ENCODE data around the gene MDFI. TPM values are rescaled to one million over a fixed set of nuclear protein-coding genes. Genes with fewer than 3 reads are reported as not detected.

The MDFI gene
- total and polyA plus RNA-seq, 2 experiments from 2014 or later: 2.8 to 51.4 TPM

DNA sequence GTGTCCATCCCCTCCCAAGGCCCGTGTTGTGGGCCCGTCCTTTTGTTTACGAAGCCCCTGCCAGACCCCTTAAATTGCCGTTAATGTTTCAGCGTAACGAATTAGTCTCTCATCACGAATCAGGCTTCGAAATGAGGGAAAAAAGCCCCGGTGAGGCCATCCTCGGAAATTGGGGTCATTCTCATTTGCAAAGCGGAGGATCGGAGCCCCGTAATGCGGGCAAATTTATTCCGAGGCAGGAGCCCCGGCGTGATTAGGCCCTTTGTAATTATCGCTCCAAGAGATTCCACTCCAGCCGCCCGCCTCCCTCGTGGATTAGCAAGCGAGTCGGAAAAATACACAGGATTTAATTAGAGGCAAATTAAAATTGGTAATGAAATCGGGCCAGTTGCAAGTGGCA, 44.9 kb upstream of the MDFI start:
- Mint-ChIP-seq H3K27me3 (ENCODE audit: insufficient read depth, low read depth, poor library complexity) (peaks cover 7% of the 10 kb centered on the region), H3K9me3 (no peaks in the 10 kb centered on the region; the same call in 2 of the 3 replicates), H3K36me3 (ENCODE audit: low read depth) (peaks cover 18% of the 10 kb centered on the region), H3K27ac (no peak overlapping the region), H3K4me3 (no peak overlapping the region; the same call in 2 of the 3 replicates), H3K4me1 (peaks cover 40% of the 10 kb centered on the region)
- no peaks in the 10 kb centered on the region for H3K36me3 ChIP-seq (ENCODE audit: insufficient read depth)
- no peak overlapping the region for H2AFZ ChIP-seq
- DNase-seq (ENCODE audit: low spot score) (peak; percentile 0), ATAC-seq (no peak)
- peaks cover 23% of the 10 kb centered on the region; the same call in 1 of the 2 replicates for H3K4me1 ChIP-seq (ENCODE audit: insufficient read depth)
- H3K79me2 ChIP-seq (replicated peaks; ENCODE audit: insufficient read depth): no peaks in the 10 kb centered on the region
- H3K27ac ChIP-seq (ENCODE audit: low read depth): no peak overlapping the region
- no peaks in the 10 kb centered on the region for H3K9me2 ChIP-seq (ENCODE audit: insufficient read depth)
- no peaks in the 10 kb centered on the region for H4K20me1 ChIP-seq (replicated peaks; ENCODE audit: insufficient read depth)
- H3K4me2 ChIP-seq: no peak overlapping the region
- no peak for TF ChIP-seq NANOG (IDR thresholded peaks at IDR 0.05; ENCODE audit: borderline replicate concordance)
- TF ChIP-seq POLR2AphosphoS5 (IDR thresholded peaks at IDR 0.05; ENCODE audit: low read depth): no peak
- no peaks in the 10 kb centered on the region for H3F3A ChIP-seq (replicated peaks; ENCODE audit: low read depth)
- no peak overlapping the region for H3K4me3 ChIP-seq
- H3K27me3 ChIP-seq (ENCODE audit: insufficient read depth): peaks cover 4% of the 10 kb centered on the region; the same call in 1 of the 2 replicates

DNA sequence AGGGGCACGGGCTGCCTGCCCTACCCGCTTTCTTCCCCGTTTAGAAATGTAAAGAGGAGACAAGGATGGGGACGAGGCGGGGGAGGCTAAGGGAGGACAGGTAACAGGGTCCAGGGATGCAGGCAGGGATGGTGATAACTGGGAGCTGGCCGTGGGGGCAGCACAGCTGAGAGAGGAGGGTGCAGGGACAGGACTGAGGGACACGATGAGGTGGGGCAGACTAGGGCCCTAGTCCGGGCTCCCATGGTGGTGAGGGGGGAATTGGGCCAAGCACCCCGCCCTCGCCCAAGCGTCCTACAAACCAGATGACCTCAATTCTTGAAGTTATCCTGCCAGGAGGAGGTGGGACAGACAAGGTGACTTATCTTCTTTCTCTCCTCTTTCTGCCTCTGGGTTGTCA, 44.4 kb upstream of the MDFI start:
- Histone ChIP-seq H3K4me3 (no peak overlapping the region), H3F3A (replicated peaks; ENCODE audit: low read depth) (no peaks in the 10 kb centered on the region), H3K4me1 (ENCODE audit: insufficient read depth) (peaks cover 26% of the 10 kb centered on the region; the same call in 1 of the 2 replicates), H3K36me3 (ENCODE audit: insufficient read depth) (no peaks in the 10 kb centered on the region), H2AFZ (no peak overlapping the region), H3K9me2 (ENCODE audit: insufficient read depth) (no peaks in the 10 kb centered on the region), H3K27ac (ENCODE audit: low read depth) (no peak overlapping the region), H4K20me1 (replicated peaks; ENCODE audit: insufficient read depth) (no peaks in the 10 kb centered on the region), H3K79me2 (replicated peaks; ENCODE audit: insufficient read depth) (no peaks in the 10 kb centered on the region), H3K27me3 (ENCODE audit: insufficient read depth) (peaks cover 4% of the 10 kb centered on the region; the same call in 1 of the 2 replicates), H3K4me2 (no peak overlapping the region)
- Mint-ChIP-seq H3K9me3 (no peaks in the 10 kb centered on the region; the same call in 2 of the 3 replicates), H3K4me3 (no peak overlapping the region; the same call in 2 of the 3 replicates), H3K4me1 (peaks cover 39% of the 10 kb centered on the region), H3K27ac (no peak overlapping the region), H3K27me3 (ENCODE audit: insufficient read depth, low read depth, poor library complexity) (peaks cover 2% of the 10 kb centered on the region), H3K36me3 (ENCODE audit: low read depth) (peaks cover 14% of the 10 kb centered on the region)
- TF ChIP-seq STAT1 (IDR thresholded peaks at IDR 0.05; ENCODE audit: unreplicated experiment): no peak
- no peak for TF ChIP-seq EZH2 (IDR thresholded peaks at IDR 0.05; ENCODE audit: low read depth, unreplicated experiment)
- TF ChIP-seq ZNF331 (CRISPR knock-in tag; IDR thresholded peaks at IDR 0.05; ENCODE audit: low read depth): no peak
- ATAC-seq (no peak), DNase-seq (ENCODE audit: low spot score) (peak; percentile 8)

DNA sequence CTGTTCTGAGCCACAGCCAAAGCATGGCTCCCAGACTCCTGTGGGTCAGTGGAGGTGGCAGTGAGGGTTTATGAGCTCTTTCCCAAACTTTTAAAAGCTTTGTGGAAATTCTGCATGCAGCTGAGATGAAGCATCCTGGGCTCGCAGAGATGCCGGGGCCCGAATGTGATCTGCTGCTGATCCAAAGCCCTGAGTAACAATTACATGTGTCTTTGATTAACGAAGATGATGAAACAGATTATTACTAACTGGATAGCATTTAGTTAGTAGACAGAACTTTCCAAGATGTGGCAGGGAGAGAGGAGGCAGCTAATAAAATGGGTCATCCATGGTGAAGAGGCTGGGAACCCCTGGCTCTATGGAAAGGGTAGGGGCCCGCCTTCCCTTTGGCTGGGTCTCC, 43.9 kb upstream of the MDFI start:
- Histone ChIP-seq H2AFZ (no peak overlapping the region), H3K4me2 (no peak overlapping the region), H3K4me3 (no peak overlapping the region), H3K4me1 (ENCODE audit: insufficient read depth) (peaks cover 27% of the 10 kb centered on the region; the same call in 1 of the 2 replicates), H3K79me2 (replicated peaks; ENCODE audit: insufficient read depth) (no peaks in the 10 kb centered on the region), H4K20me1 (replicated peaks; ENCODE audit: insufficient read depth) (no peaks in the 10 kb centered on the region), H3K27ac (ENCODE audit: low read depth) (no peak overlapping the region), H3K9me2 (ENCODE audit: insufficient read depth) (no peaks in the 10 kb centered on the region), H3K27me3 (ENCODE audit: insufficient read depth) (peaks cover 4% of the 10 kb centered on the region; the same call in 1 of the 2 replicates), H3F3A (replicated peaks; ENCODE audit: low read depth) (no peaks in the 10 kb centered on the region), H3K36me3 (ENCODE audit: insufficient read depth) (no peaks in the 10 kb centered on the region)
- DNase-seq (ENCODE audit: low spot score): no peak
- TF ChIP-seq NANOG (IDR thresholded peaks at IDR 0.05; ENCODE audit: borderline replicate concordance) (no peak), JUNB (IDR thresholded peaks at IDR 0.05; ENCODE audit: unreplicated experiment) (no peak), POLR2AphosphoS5 (IDR thresholded peaks at IDR 0.05; ENCODE audit: low read depth) (no peak), ZNF331 (CRISPR knock-in tag; IDR thresholded peaks at IDR 0.05; ENCODE audit: low read depth) (no peak), EZH2 (IDR thresholded peaks at IDR 0.05; ENCODE audit: low read depth, unreplicated experiment) (no peak)
- TF ChIP-seq, protein P1, sequence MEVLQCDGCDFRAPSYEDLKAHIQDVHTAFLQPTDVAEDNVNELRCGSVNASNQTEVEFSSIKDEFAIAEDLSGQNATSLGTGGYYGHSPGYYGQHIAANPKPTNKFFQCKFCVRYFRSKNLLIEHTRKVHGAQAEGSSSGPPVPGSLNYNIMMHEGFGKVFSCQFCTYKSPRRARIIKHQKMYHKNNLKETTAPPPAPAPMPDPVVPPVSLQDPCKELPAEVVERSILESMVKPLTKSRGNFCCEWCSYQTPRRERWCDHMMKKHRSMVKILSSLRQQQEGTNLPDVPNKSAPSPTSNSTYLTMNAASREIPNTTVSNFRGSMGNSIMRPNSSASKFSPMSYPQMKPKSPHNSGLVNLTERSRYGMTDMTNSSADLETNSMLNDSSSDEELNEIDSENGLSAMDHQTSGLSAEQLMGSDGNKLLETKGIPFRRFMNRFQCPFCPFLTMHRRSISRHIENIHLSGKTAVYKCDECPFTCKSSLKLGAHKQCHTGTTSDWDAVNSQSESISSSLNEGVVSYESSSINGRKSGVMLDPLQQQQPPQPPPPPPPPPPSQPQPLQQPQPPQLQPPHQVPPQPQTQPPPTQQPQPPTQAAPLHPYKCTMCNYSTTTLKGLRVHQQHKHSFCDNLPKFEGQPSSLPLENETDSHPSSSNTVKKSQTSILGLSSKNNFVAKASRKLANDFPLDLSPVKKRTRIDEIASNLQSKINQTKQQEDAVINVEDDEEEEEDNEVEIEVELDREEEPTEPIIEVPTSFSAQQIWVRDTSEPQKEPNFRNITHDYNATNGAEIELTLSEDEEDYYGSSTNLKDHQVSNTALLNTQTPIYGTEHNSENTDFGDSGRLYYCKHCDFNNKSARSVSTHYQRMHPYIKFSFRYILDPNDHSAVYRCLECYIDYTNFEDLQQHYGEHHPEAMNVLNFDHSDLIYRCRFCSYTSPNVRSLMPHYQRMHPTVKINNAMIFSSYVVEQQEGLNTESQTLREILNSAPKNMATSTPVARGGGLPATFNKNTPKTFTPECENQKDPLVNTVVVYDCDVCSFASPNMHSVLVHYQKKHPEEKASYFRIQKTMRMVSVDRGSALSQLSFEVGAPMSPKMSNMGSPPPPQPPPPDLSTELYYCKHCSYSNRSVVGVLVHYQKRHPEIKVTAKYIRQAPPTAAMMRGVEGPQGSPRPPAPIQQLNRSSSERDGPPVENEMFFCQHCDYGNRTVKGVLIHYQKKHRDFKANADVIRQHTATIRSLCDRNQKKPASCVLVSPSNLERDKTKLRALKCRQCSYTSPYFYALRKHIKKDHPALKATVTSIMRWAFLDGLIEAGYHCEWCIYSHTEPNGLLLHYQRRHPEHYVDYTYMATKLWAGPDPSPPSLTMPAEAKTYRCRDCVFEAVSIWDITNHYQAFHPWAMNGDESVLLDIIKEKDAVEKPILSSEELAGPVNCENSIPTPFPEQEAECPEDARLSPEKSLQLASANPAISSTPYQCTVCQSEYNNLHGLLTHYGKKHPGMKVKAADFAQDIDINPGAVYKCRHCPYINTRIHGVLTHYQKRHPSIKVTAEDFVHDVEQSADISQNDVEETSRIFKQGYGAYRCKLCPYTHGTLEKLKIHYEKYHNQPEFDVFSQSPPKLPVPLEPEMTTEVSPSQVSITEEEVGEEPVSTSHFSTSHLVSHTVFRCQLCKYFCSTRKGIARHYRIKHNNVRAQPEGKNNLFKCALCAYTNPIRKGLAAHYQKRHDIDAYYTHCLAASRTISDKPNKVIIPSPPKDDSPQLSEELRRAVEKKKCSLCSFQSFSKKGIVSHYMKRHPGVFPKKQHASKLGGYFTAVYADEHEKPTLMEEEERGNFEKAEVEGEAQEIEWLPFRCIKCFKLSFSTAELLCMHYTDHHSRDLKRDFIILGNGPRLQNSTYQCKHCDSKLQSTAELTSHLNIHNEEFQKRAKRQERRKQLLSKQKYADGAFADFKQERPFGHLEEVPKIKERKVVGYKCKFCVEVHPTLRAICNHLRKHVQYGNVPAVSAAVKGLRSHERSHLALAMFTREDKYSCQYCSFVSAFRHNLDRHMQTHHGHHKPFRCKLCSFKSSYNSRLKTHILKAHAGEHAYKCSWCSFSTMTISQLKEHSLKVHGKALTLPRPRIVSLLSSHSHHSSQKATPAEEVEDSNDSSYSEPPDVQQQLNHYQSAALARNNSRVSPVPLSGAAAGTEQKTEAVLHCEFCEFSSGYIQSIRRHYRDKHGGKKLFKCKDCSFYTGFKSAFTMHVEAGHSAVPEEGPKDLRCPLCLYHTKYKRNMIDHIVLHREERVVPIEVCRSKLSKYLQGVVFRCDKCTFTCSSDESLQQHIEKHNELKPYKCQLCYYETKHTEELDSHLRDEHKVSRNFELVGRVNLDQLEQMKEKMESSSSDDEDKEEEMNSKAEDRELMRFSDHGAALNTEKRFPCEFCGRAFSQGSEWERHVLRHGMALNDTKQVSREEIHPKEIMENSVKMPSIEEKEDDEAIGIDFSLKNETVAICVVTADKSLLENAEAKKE (CRISPR knock-in tag; IDR thresholded peaks at IDR 0.05): no peak
- no peak for ATAC-seq
- no peak overlapping the region for H3K4me3 Mint-ChIP-seq
- no peak overlapping the region for H3K27ac Mint-ChIP-seq
- H3K4me1 Mint-ChIP-seq: peaks cover 40% of the 10 kb centered on the region
- peaks cover 14% of the 10 kb centered on the region for H3K36me3 Mint-ChIP-seq (ENCODE audit: low read depth)
- H3K27me3 Mint-ChIP-seq (ENCODE audit: insufficient read depth, low read depth, poor library complexity): peaks cover 2% of the 10 kb centered on the region
- H3K9me3 Mint-ChIP-seq: no peaks in the 10 kb centered on the region; the same call in 2 of the 3 replicates
